ENCODE measurements around the gene RELCH.

DNA sequence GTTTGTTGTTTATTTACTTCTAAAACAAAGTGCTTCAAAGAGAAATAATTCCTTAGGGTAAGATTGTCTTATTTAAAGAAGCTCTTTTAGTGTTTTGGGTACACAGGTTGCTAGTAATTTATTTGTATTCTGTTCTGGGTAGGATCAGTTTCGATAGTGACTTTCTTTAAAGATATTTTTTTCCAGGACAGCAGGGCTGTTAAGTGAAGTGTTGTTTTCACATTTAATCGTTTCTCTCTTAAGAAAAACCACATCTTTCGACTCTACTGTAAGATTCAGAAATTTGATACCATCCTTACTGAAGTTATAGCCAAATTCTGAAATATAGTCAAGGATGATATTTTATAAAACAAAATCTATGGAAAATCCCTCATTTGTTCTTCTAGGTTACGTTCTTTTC is 155.8 kb downstream of the RELCH start:
- TF ChIP-seq POLR2A (IDR thresholded peaks at IDR 0.05) = no peak
- TF ChIP-seq, protein P1, sequence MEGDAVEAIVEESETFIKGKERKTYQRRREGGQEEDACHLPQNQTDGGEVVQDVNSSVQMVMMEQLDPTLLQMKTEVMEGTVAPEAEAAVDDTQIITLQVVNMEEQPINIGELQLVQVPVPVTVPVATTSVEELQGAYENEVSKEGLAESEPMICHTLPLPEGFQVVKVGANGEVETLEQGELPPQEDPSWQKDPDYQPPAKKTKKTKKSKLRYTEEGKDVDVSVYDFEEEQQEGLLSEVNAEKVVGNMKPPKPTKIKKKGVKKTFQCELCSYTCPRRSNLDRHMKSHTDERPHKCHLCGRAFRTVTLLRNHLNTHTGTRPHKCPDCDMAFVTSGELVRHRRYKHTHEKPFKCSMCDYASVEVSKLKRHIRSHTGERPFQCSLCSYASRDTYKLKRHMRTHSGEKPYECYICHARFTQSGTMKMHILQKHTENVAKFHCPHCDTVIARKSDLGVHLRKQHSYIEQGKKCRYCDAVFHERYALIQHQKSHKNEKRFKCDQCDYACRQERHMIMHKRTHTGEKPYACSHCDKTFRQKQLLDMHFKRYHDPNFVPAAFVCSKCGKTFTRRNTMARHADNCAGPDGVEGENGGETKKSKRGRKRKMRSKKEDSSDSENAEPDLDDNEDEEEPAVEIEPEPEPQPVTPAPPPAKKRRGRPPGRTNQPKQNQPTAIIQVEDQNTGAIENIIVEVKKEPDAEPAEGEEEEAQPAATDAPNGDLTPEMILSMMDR (IDR thresholded peaks at IDR 0.05) = no peak

All from lower leg skin (tissue), 3 donors.